Transverse colon (tissue), 4 donors: Measurements from ENCODE around the gene OLFM1.

Experiments used
- EP300 ChIP-seq: sonication (generic); formaldehyde crosslinking; IDR thresholded peaks from one replicate; pipeline ENCODE4 v1.6.1; 2017; ENCODE audit warnings: antibody characterized with exemption, low read depth
- POLR2A ChIP-seq: fragments of 450-650 bp; IDR thresholded peaks from one replicate; pipeline ENCODE4 v1.6.1; 2016; ENCODE audit warnings: antibody characterized with exemption, mild to moderate bottlenecking, moderate library complexity
- POLR2AphosphoS5 ChIP-seq, 3 donors: sonication (generic); formaldehyde crosslinking; IDR thresholded peaks; one replicate each; pipeline ENCODE4 v1.6.1; 2016; ENCODE audit warnings: antibody characterized with exemption in 3 of 3
- TF ChIP-seq, protein P1 (sequence below), 5 experiments: fragments of 200-600 bp in 3 of 5; fragments of 450-650 bp in 2 of 5; sonication (generic) in 3 of 5; IDR thresholded peaks; 1 replicate in 2 of 5; 2 replicates in 3 of 5; pipeline ENCODE4 v1.5.1; 2016 to 2017; ENCODE audit warnings: antibody characterized with exemption in 5 of 5, inconsistent platforms in 3 of 5, mild to moderate bottlenecking in 2 of 5, moderate library complexity in 1 of 5

DNA sequence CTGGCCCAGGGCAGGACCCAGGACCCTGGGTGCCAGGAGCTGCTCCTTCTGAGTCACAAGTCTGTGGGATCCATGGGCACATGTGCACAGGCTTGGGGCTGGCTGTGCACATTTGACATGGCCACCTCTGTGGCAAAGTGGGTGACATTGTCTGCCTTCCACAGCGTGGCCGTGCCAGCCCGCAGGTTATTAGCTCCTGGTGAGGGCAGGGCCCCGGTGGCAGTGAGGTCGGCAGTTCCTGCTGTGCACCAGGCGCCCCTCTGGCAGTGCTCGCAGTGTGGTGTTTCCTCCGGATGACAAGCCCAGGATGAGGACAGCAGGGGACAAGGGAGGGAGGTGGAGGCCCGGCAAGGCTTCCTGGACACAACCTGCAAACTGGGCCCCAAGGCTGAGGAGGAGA is 60.5 kb downstream of the OLFM1 start:
- TF ChIP-seq, protein P1, sequence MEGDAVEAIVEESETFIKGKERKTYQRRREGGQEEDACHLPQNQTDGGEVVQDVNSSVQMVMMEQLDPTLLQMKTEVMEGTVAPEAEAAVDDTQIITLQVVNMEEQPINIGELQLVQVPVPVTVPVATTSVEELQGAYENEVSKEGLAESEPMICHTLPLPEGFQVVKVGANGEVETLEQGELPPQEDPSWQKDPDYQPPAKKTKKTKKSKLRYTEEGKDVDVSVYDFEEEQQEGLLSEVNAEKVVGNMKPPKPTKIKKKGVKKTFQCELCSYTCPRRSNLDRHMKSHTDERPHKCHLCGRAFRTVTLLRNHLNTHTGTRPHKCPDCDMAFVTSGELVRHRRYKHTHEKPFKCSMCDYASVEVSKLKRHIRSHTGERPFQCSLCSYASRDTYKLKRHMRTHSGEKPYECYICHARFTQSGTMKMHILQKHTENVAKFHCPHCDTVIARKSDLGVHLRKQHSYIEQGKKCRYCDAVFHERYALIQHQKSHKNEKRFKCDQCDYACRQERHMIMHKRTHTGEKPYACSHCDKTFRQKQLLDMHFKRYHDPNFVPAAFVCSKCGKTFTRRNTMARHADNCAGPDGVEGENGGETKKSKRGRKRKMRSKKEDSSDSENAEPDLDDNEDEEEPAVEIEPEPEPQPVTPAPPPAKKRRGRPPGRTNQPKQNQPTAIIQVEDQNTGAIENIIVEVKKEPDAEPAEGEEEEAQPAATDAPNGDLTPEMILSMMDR (IDR thresholded peaks at IDR 0.05) = no peak
- TF ChIP-seq POLR2A = no peak
- no peak for TF ChIP-seq EP300
- no peak for TF ChIP-seq POLR2AphosphoS5 (IDR thresholded peaks at IDR 0.05)
